Measurements from ENCODE around the gene WDR62. TPM values are rescaled to one million over a fixed set of nuclear protein-coding genes. Genes with fewer than 3 reads are reported as not detected.

WDR62 gene
- 18.7 and 21.8 TPM in 2 replicates for total RNA-seq (2013; cell fraction: nucleolus; rRNA removed)
- total RNA-seq (2014; rRNA removed) (12.4 and 14.2 TPM in 2 replicates), total RNA-seq (2014; rRNA removed; fragmentation: Illumina TruSeq; extraction: Trizol) (6.1 and 6.2 TPM in 2 replicates), total RNA-seq (2021) (18.1 and 20.1 TPM in 2 replicates), polyA plus RNA-seq (2011; rRNA removed) (3.4 and 7.6 TPM in 2 replicates), polyA plus RNA-seq (2014; fragmentation: Illumina TruSeq; extraction: Trizol) (4.6 and 7.6 TPM in 2 replicates), polyA plus RNA-seq (2014; fragmentation: Nextera tagmentation; extraction: Ambion mirVana) (under 1 TPM; 0.08 to 0.49 TPM), polyA plus RNA-seq (2014; rRNA removed) (15.3 and 19.6 TPM in 2 replicates), polyA plus RNA-seq (2016; fragmentation: Nextera tagmentation; extraction: Ambion mirVana) (10 to 100 TPM; 19.8 to 20.6 TPM), polyA minus RNA-seq (2011; rRNA and poly(A)+ RNA removed) (16.0 and 18.4 TPM in 2 replicates), Bru-seq, nascent RNA (percentile 55 among the genes with signal in this experiment), BruChase-seq, experiment 1, labeled RNA remaining after a 6-hour chase (percentile 61 among the genes with signal in this experiment), BruChase-seq, experiment 2, labeled RNA remaining after a 2-hour chase (percentile 59 among the genes with signal in this experiment)
- 3.2 TPM for polyA plus RNA-seq (2011; ENCODE audit: low read depth)
- polyA plus RNA-seq (2011; cell fraction: cytosol; rRNA removed), result 7.7 and 9.8 TPM in 2 replicates
- 43.0 and 67.8 TPM in 2 replicates for polyA plus RNA-seq (2011; cell fraction: nucleus; rRNA removed)
- 5.1 and 5.6 TPM in 2 replicates for polyA plus RNA-seq (2012)
- 6.9 and 9.5 TPM in 2 replicates for polyA minus RNA-seq (2011; cell fraction: cytosol; rRNA and poly(A)+ RNA removed)
- polyA minus RNA-seq (2011; cell fraction: nucleus; rRNA and poly(A)+ RNA removed), result 16.4 and 30.7 TPM in 2 replicates
- long read RNA-seq, experiment 1, full-length matches to known transcripts, result 2 of 8 reads
- long read RNA-seq, experiment 1, partial matches to known transcripts, result 1 of 8 reads
- long read RNA-seq, experiment 1, other reads (novel, unspliced or antisense), result 5 of 8 reads
- long read RNA-seq, experiment 2, partial matches to known transcripts, result 0 of 1 reads
- long read RNA-seq, experiment 2, other reads (novel, unspliced or antisense), result 1 of 1 reads

GRCh38 chr19:36054733-36055686 lies at the start of gene WDR62:
Gene WDR62 (plus strand): TSS chr19:36054897. CDS start chr19:36054972, 75 bp downstream.
- Histone ChIP-seq H3K27ac (ENCODE audit: control insufficient read depth, insufficient read depth) (peak within 1 kb of the TSS; percentile 92), H3K4me1 (ENCODE audit: control insufficient read depth, insufficient read depth, low read length) (peaks cover 3% of the 10 kb centered on the region; the same call in 1 of the 2 replicates), H3K9ac (ENCODE audit: control insufficient read depth, insufficient read depth, low read length) (peak within 1 kb of the TSS; percentile 79), H3K36me3 (ENCODE audit: control insufficient read depth in 2 of 2, insufficient read depth in 2 of 2, low read length in 1 of 2) (peaks cover 0 to 10% of the 10 kb centered on the region in 2 experiments; a peak in 2 of 4 replicates), H3K9me3 (replicated peaks; ENCODE audit: control insufficient read depth, insufficient read depth, low read length) (no peaks in the 10 kb centered on the region), H3K79me2 (ENCODE audit: control insufficient read depth, insufficient read depth, low read length) (peaks cover 20% of the 10 kb centered on the region), H3K4me3 (peak within 1 kb of the TSS; percentile 87), H3K27me3 (replicated peaks in 1 of 2; ENCODE audit: control insufficient read depth in 2 of 2, insufficient read depth in 2 of 2, low read length in 1 of 2) (no peaks in the 10 kb centered on the region), H3K4me2 (ENCODE audit: control insufficient read depth, insufficient read depth) (peak within 1 kb of the TSS; percentile 62), H2AFZ (ENCODE audit: control insufficient read depth, low read depth, low read length) (peak within 1 kb of the TSS; percentile 93), H4K20me1 (ENCODE audit: control insufficient read depth, insufficient read depth) (no peaks in the 10 kb centered on the region)
- CTCF ChIA-PET, result interaction anchor here (0.6 to 1.5 kb wide), 4 partner anchors 41 to 278 kb away, joined by 3 to 4 read pairs (median 3); partner anchors contain the start of genes ALKBH6, POLR2I and TBCB
- 1% methylated on average over 72 of the region's 76 CpGs for WGBS (ENCODE audit: insufficient coverage, insufficient replicate concordance, low lambda C conversion rate, missing lambda C conversion rate)
- DNase-seq (ENCODE audit: low read depth, low spot score) (peak; percentile 4), ATAC-seq (peak; percentile 88), FAIRE-seq (peak; percentile 61)
- SMC1A ChIA-PET (ENCODE audit: uncharacterized antibody, unreplicated experiment), result interaction anchor here (1.1 to 1.7 kb wide), 4 partner anchors 60 to 173 kb away, joined by 3 to 4 read pairs (median 3); partner anchors contain the start of genes POLR2I and TBCB
- intact Hi-C loops (cut with micrococcal nuclease; ENCODE audit: unreplicated experiment) (loop anchor here (2.0 to 5.0 kb wide), 3 partner anchors 43 to 60 kb away; partner anchors contain the start of genes ALKBH6, POLR2I, SDHAF1 and TBCB), in situ Hi-C loops (cut with MboI) (no loop called here)
- POLR2A ChIA-PET, result interaction anchor here (0.5 to 1.4 kb wide), 3 partner anchors 41 to 163 kb away, joined by 3 to 7 read pairs (median 3); partner anchors contain the start of gene ALKBH6
- RAD21 ChIA-PET (ENCODE audit: unreplicated experiment), result interaction anchor here (0.8 to 2.1 kb wide), 6 partner anchors 41 to 159 kb away, joined by 3 to 6 read pairs (median 4); partner anchors contain the start of genes ALKBH6, ZNF146 and ZNF565
- BruUV-seq (replicated peaks), result no TSS peak
- TF ChIP-seq POU2F2 (IDR thresholded peaks at IDR 0.05; ENCODE audit: borderline replicate concordance, low read depth, low read length) (no peak), SMAD1 (IDR thresholded peaks at IDR 0.05; ENCODE audit: low read depth, partially characterized antibody) (no peak), CHD2 (IDR thresholded peaks at IDR 0.05; ENCODE audit: borderline replicate concordance, low read depth, low read length) (peak; percentile 74), MAX (IDR thresholded peaks at IDR 0.05; ENCODE audit: low read depth, low read length) (no peak), MXI1 (IDR thresholded peaks at IDR 0.05; ENCODE audit: low read depth, low read length) (peak; percentile 97), SP1 (IDR thresholded peaks at IDR 0.05; ENCODE audit: low read depth, low read length) (peak; percentile 91), YY1 (IDR thresholded peaks at IDR 0.05; ENCODE audit: low read depth, low read length) (peak; percentile 75), BACH1 (IDR thresholded peaks at IDR 0.05; ENCODE audit: borderline replicate concordance) (peak; percentile 26; the same call in 1 of the 2 replicates), CHD1 (IDR thresholded peaks at IDR 0.05; ENCODE audit: low read depth, low read length) (no peak), MYC (IDR thresholded peaks at IDR 0.05; ENCODE audit: insufficient read depth, insufficient read length, insufficient replicate concordance, low read length, severe bottlenecking) (no peak), NFIC (IDR thresholded peaks at IDR 0.05; ENCODE audit: low read depth, low read length) (no peak), TAF1 (IDR thresholded peaks at IDR 0.05; ENCODE audit: borderline replicate concordance, low read depth, low read length) (0 out of 2 replicates have a peak, but pooled peaks have one; percentile 17), LARP7 (IDR thresholded peaks at IDR 0.05) (peak; percentile 62)
- TF ChIP-seq, protein P1, sequence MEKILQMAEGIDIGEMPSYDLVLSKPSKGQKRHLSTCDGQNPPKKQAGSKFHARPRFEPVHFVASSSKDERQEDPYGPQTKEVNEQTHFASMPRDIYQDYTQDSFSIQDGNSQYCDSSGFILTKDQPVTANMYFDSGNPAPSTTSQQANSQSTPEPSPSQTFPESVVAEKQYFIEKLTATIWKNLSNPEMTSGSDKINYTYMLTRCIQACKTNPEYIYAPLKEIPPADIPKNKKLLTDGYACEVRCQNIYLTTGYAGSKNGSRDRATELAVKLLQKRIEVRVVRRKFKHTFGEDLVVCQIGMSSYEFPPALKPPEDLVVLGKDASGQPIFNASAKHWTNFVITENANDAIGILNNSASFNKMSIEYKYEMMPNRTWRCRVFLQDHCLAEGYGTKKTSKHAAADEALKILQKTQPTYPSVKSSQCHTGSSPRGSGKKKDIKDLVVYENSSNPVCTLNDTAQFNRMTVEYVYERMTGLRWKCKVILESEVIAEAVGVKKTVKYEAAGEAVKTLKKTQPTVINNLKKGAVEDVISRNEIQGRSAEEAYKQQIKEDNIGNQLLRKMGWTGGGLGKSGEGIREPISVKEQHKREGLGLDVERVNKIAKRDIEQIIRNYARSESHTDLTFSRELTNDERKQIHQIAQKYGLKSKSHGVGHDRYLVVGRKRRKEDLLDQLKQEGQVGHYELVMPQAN (conservative IDR thresholded peaks at IDR 0.05), result peak; percentile 100
